ENCODE data around the gene TSPAN3. TPM values are rescaled to one million over a fixed set of nuclear protein-coding genes. Genes with fewer than 3 reads are reported as not detected.

The TSPAN3 gene
- total RNA-seq, 4 donors from 2014 or later: 34.0 to 115 (median 93.0) TPM

DNA sequence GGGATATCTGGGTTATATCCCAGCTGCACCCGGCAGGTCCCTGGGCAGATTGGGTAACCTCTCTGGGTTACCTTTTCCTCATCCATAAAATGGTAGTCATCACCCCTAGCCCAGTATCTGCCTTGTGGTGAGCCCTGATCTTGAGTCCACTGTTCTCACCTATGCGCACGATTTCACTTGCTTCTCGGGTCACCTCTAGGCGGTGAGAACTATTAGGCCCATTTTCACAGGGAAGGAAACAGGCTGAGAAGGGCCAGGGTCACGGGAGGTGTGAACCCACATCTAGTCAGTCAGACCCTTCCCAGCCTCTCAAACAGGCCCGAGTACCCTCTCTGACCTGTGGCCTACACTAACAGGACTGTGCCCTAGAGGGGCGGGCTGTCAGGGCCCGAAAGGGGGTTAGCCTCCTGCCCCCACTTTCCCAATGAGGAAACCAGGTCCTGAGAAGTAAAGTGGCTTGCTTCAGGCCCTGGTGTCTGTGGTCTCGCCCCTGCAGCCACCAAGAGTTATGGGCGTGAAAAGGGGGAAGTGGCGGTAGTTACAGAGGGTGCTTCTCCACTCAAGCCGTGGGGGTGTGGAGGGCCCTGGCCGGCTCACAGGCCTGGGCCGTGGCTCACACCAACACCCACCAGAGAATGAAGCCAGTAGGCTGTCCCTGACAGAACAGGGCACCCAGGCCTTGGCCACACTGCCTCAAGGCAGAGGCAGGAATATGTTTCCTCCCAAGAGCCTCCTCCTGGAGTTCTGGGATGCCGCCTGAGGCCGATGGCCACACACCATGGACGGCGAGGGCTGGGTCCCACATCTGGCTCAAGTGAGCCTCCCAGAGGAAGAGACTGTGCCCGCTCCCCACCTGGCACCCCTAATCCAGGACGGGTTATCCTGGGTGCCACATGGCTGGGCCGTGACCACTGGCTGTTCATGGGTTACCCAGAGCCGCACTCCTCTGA lies 56.5 kb downstream of the TSPAN3 start:
- no peak for TF ChIP-seq EP300 (IDR thresholded peaks at IDR 0.05)
- TF ChIP-seq, protein P1, sequence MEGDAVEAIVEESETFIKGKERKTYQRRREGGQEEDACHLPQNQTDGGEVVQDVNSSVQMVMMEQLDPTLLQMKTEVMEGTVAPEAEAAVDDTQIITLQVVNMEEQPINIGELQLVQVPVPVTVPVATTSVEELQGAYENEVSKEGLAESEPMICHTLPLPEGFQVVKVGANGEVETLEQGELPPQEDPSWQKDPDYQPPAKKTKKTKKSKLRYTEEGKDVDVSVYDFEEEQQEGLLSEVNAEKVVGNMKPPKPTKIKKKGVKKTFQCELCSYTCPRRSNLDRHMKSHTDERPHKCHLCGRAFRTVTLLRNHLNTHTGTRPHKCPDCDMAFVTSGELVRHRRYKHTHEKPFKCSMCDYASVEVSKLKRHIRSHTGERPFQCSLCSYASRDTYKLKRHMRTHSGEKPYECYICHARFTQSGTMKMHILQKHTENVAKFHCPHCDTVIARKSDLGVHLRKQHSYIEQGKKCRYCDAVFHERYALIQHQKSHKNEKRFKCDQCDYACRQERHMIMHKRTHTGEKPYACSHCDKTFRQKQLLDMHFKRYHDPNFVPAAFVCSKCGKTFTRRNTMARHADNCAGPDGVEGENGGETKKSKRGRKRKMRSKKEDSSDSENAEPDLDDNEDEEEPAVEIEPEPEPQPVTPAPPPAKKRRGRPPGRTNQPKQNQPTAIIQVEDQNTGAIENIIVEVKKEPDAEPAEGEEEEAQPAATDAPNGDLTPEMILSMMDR (IDR thresholded peaks at IDR 0.05): no peak
- no peak for TF ChIP-seq POLR2A (IDR thresholded peaks at IDR 0.05)
- TF ChIP-seq POLR2AphosphoS5 (IDR thresholded peaks at IDR 0.05): no peak
- no peak for DNase-seq (ENCODE audit: low spot score in 2 of 2)
- no peak overlapping the region for H3K27ac ChIP-seq
- H3K4me3 ChIP-seq: no peak overlapping the region
- H3K27me3 ChIP-seq: no peaks in the 10 kb centered on the region
- H3K4me1 ChIP-seq: peaks cover 5% of the 10 kb centered on the region
- no peaks in the 10 kb centered on the region for H3K9me3 ChIP-seq
- no peaks in the 10 kb centered on the region for H3K36me3 ChIP-seq
- WGBS: 87% methylated on average over 17 of the region's 23 CpGs

DNA sequence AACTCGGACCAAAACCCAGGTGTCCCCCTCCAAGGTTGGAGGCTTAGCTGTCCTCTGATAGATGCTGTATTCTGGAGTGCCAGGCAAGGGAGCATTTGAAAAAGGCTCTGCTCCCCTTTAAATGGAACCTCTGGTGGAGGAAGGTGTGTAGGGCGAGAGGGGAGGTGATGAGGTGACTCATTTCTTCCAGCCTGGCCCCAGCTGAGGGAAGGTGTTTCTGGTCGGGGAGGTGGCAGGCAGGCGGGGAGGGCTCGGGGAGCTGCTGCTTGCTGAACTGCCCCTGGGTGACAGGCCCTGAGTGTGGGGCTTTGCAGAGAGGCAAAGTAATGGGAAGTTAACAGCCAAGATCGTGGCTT lies 57.2 kb downstream of the TSPAN3 start:
- H3K4me3 ChIP-seq: no peak overlapping the region
- no peak overlapping the region for H3K27ac ChIP-seq
- H3K36me3 ChIP-seq: no peaks in the 10 kb centered on the region
- WGBS: 64% methylated on average over 6 of the region's 6 CpGs
- no peaks in the 10 kb centered on the region for H3K27me3 ChIP-seq
- no peaks in the 10 kb centered on the region for H3K9me3 ChIP-seq
- no peak for TF ChIP-seq POLR2AphosphoS5 (IDR thresholded peaks at IDR 0.05)
- TF ChIP-seq POLR2A (IDR thresholded peaks at IDR 0.05): no peak
- no peak for DNase-seq (ENCODE audit: low spot score in 2 of 2)
- H3K4me1 ChIP-seq: peaks cover 5% of the 10 kb centered on the region

DNA sequence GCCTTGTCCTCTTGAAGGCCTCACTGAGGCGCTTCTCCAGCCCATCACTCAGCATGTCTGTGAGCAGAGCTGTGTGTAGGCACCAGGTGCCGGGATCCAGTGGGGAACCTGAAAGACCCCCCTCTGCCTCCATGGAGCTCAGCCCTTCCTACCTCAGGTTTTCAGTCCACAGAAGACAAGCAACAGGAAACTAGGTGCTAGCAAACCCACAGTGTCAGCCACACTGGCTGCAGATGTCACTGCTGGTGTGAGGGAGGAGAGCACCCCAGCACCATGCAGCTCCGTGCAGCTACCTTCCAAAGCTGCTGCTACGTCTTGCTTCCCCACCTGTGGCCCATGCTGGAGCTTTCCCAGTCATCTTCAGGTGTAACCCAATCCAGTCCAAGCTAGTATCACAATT lies 58.0 kb downstream of the TSPAN3 start:
- Histone ChIP-seq H3K36me3 (no peaks in the 10 kb centered on the region), H3K27me3 (no peaks in the 10 kb centered on the region), H3K4me3 (no peak overlapping the region), H3K4me1 (peaks cover 5% of the 10 kb centered on the region), H3K27ac (no peak overlapping the region), H3K9me3 (no peaks in the 10 kb centered on the region)
- TF ChIP-seq, protein P1 (IDR thresholded peaks at IDR 0.05): no peak
- TF ChIP-seq POLR2A (IDR thresholded peaks at IDR 0.05): no peak
- no peak for TF ChIP-seq POLR2AphosphoS5 (IDR thresholded peaks at IDR 0.05)
- no peak for TF ChIP-seq EP300 (IDR thresholded peaks at IDR 0.05)
- no peak for DNase-seq (ENCODE audit: low spot score in 2 of 2)
- 54% methylated on average over 4 of the region's 4 CpGs for WGBS

DNA sequence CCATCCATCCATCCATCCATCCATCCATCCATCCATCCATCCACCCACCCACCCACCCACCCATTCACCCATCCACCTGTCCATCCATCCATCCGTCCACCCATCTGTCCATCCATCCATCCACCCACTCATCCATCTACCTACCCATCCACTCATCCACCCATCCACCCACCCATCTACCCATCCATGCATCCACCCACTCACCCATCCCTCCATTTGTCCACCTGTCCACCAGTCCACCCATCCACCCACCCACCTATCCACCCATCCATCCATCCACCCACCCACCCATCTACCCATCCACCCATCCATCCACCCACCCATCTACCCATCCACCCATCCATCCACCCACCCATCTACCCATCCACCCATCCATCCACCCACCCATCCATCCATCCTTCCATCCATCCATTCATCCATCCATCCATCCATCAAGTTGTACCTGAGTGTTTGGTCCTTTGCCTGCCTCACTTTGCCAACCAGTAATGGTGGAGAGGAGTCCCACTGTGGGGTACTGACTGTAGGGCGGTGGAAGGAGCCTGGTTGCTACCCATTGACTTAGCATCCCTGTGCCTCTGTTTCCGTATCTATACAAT lies 58.7 kb downstream of the TSPAN3 start:
- Histone ChIP-seq H3K9me3 (no peaks in the 10 kb centered on the region), H3K27ac (no peak overlapping the region), H3K4me1 (peaks cover 5% of the 10 kb centered on the region), H3K27me3 (no peaks in the 10 kb centered on the region), H3K36me3 (no peaks in the 10 kb centered on the region), H3K4me3 (no peak overlapping the region)
- TF ChIP-seq, protein P1 (IDR thresholded peaks at IDR 0.05): no peak
- no peak for TF ChIP-seq POLR2A (IDR thresholded peaks at IDR 0.05)
- TF ChIP-seq EP300 (IDR thresholded peaks at IDR 0.05): no peak
- no peak for TF ChIP-seq POLR2AphosphoS5 (IDR thresholded peaks at IDR 0.05)
- 97% methylated on average over 3 of the region's 3 CpGs for WGBS
- DNase-seq (ENCODE audit: low spot score in 2 of 2): no peak

DNA sequence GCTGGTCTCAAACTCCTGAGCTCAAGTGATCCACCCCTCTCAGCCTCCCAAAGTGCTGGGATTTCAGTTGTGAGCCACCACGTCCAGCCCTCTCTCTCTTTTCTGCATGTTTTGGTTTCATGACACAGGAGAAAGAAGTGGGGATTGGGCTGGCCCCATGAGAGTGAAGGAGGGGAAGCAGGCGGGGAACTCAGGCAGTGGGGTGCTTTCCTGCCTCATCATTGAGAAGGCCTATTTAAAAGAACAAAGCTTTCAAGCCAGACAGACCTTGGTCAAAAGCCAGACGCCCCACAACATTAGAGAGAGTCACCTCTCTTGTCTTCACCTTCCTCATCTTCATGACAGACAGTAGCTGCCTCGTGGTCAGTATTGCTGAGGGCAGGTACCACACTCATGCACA lies 60.1 kb downstream of the TSPAN3 start:
- Histone ChIP-seq H3K27me3 (no peaks in the 10 kb centered on the region), H3K27ac (no peak overlapping the region), H3K4me3 (no peak overlapping the region), H3K9me3 (no peaks in the 10 kb centered on the region), H3K36me3 (no peaks in the 10 kb centered on the region), H3K4me1 (peaks cover 5% of the 10 kb centered on the region)
- WGBS: 82% methylated on average over 4 of the region's 4 CpGs
- no peak for TF ChIP-seq EP300 (IDR thresholded peaks at IDR 0.05)
- no peak for TF ChIP-seq POLR2AphosphoS5 (IDR thresholded peaks at IDR 0.05)
- no peak for TF ChIP-seq POLR2A (IDR thresholded peaks at IDR 0.05)
- TF ChIP-seq, protein P1 (IDR thresholded peaks at IDR 0.05): no peak
- no peak for DNase-seq (ENCODE audit: low spot score in 2 of 2)
